Endothelial cell of umbilical vein (primary cell): Measurements from ENCODE around the gene CTPS1. TPM values are rescaled to one million over a fixed set of nuclear protein-coding genes. Genes with fewer than 3 reads are reported as not detected.

Source experiments
- BruUV-seq: library from RNA; stranded (reverse); fragments of 400-500 nt; replicated peaks from 2 replicates; lab custom pipeline; 2021; lab: Mats Ljungman, UMichigan
- CTCF ChIA-PET: fragments of 300-600, 350-600 bp; sonication (Branson Sonifier 250); formaldehyde crosslinking; loops from one replicate; lab custom pipeline; 2021; ENCODE audit warnings: antibody characterized with exemption, inconsistent platforms; lab: Charles Lee
- POLR2A ChIA-PET: fragments of 300-600, 350-600 bp; sonication (Branson Sonifier 250); formaldehyde crosslinking; loops from one replicate; lab custom pipeline; 2021; ENCODE audit warnings: antibody characterized with exemption, inconsistent platforms; lab: Charles Lee
- DNase-seq: peaks from one replicate; pipeline ENCODE4 v3.0.0-alpha.2; 2011; ENCODE audit warnings: low read depth, low spot score
- FAIRE-seq: peaks from 2 replicates; lab custom pipeline; 2011; peaks lifted over from hg19 to GRCh38; lab: Jason Lieb, UNC
- H2AFZ ChIP-seq: 2 replicates; pipeline ENCODE4 v1.6.0; 2012; ENCODE audit warnings: low read depth, low read length, control low read depth, inconsistent platforms
- H3K27ac ChIP-seq: 2 replicates; pipeline ENCODE4 v1.5.1; 2011; ENCODE audit warnings: low read depth, mild to moderate bottlenecking, control low read depth, low read length, moderate library complexity; ENCODE audit not compliant: insufficient read depth
- H3K27me3 ChIP-seq, 2 experiments: 2 replicates each; pipeline versions ENCODE4 v1.6.0 to v1.6.1; 2011; ENCODE audit warnings: low read length in 2 of 2, mixed read lengths in 1 of 2; ENCODE audit not compliant: control insufficient read depth in 2 of 2, insufficient read depth in 2 of 2
- H3K36me3 ChIP-seq, 2 experiments: 2 replicates in 1 of 2; 3 replicates in 1 of 2; pipeline ENCODE4 v1.5.1; 2011; ENCODE audit warnings: low read length in 2 of 2, mild to moderate bottlenecking in 1 of 2, moderate library complexity in 1 of 2; ENCODE audit not compliant: control insufficient read depth in 2 of 2, insufficient read depth in 2 of 2; ENCODE audit errors: extremely low read depth in 1 of 2
- H3K4me1 ChIP-seq: 3 replicates; pipeline ENCODE4 v1.5.1; 2011; ENCODE audit warnings: mild to moderate bottlenecking, low read length; ENCODE audit not compliant: control insufficient read depth, insufficient read depth; ENCODE audit errors: extremely low read depth
- H3K4me2 ChIP-seq: 2 replicates; pipeline ENCODE4 v1.6.1; 2011; ENCODE audit warnings: low read length, control low read depth, mixed read lengths; ENCODE audit not compliant: insufficient read depth
- H3K4me3 ChIP-seq, 3 experiments: fragments of 200-600 bp in 1 of 3; sonication (generic), shearing (Covaris generic) in 1 of 3; replicated peaks in 1 of 3; 2 replicates each; pipeline ENCODE4 v1.5.1; 2011 to 2016; ENCODE audit warnings: control low read depth in 3 of 3, low read length in 3 of 3, mild to moderate bottlenecking in 2 of 3, inconsistent platforms in 1 of 3, low read depth in 1 of 3, moderate library complexity in 1 of 3; ENCODE audit not compliant: insufficient read depth in 1 of 3
- H3K79me2 ChIP-seq: 2 replicates; pipeline ENCODE4 v1.6.0; 2012; ENCODE audit warnings: low read length, inconsistent platforms; ENCODE audit not compliant: control insufficient read depth, insufficient read depth
- H3K9ac ChIP-seq: replicated peaks from 2 replicates; pipeline ENCODE3; 2011; ENCODE audit warnings: low read length, control low read depth; ENCODE audit not compliant: insufficient read depth; ENCODE audit errors: extremely low read depth
- H3K9me1 ChIP-seq: replicated peaks from 3 replicates; pipeline ENCODE4 v1.6.0; 2011; ENCODE audit warnings: mild to moderate bottlenecking, low read length; ENCODE audit not compliant: control insufficient read depth, insufficient read depth; ENCODE audit errors: extremely low read depth
- H3K9me3 ChIP-seq: replicated peaks from 2 replicates; pipeline ENCODE4 v1.5.1; 2012; ENCODE audit warnings: low read length, inconsistent platforms; ENCODE audit not compliant: control insufficient read depth, insufficient read depth
- H4K20me1 ChIP-seq: replicated peaks from 2 replicates; pipeline ENCODE3; 2011; ENCODE audit warnings: mild to moderate bottlenecking, low read length; ENCODE audit not compliant: control insufficient read depth, insufficient read depth; ENCODE audit errors: extremely low read depth
- CTCF ChIP-seq, 2 donors: IDR thresholded peaks; 1 replicate in 1 of 2; 2 replicates in 1 of 2; pipeline ENCODE4 v1.5.1; 2011; ENCODE audit warnings: low read length in 2 of 2, mild to moderate bottlenecking in 2 of 2, moderate library complexity in 2 of 2, control low read depth in 1 of 2, inconsistent platforms in 1 of 2, low read depth in 1 of 2; ENCODE audit not compliant: insufficient read depth in 1 of 2; ENCODE audit errors: extremely low read depth in 1 of 2
- GATA2 ChIP-seq: IDR thresholded peaks from 2 replicates; pipeline ENCODE4 v1.7.0; 2011; ENCODE audit warnings: low read depth, mild to moderate bottlenecking, moderate library complexity, mixed read lengths, low read length; ENCODE audit not compliant: insufficient read length, insufficient read depth
- JUN ChIP-seq: IDR thresholded peaks from 2 replicates; pipeline ENCODE4 v1.6.1; 2011; ENCODE audit warnings: borderline replicate concordance, low read depth; ENCODE audit not compliant: insufficient read length, insufficient read depth
- POLR2AphosphoS5 ChIP-seq: IDR thresholded peaks from 2 replicates; pipeline ENCODE4 v1.6.1; 2012; ENCODE audit warnings: low read depth, mild to moderate bottlenecking, control low read depth, low read length, moderate library complexity; ENCODE audit not compliant: insufficient read depth
- dilution Hi-C: fragments of 300-500 bp; cut with MboI; formaldehyde crosslinking; loops from one replicate; pipeline ENCODE4 v1.15.0; 2019; ENCODE audit warnings: low sequenced_read_pairs; ENCODE audit not compliant: extremely low pct_ligation_motif_present
- intact Hi-C: fragments of 100-400 bp; cut with micrococcal nuclease; formaldehyde crosslinking; loops from one replicate; pipeline ENCODE4 v1.10.0; 2022
- polyA plus RNA-seq, 4 experiments: library from polyadenylated mRNA; depleted of rRNA in 3 of 4; stranded (reverse) in 3 of 4; unstranded in 1 of 4; fragments of >200 nt; gene quantifications; 2 replicates each; pipeline versions ENCODE4 v1.2.1 to v1.2.3, GENCODE V29; 2011 to 2012; ENCODE audit warnings: missing spikeins in 1 of 4
- total RNA-seq: library from RNA; stranded (reverse); gene quantifications from 2 replicates; pipeline ENCODE4 v1.2.3, GENCODE V29; 2021
- TF ChIP-seq, protein P1 (sequence below): IDR thresholded peaks from 2 replicates; pipeline ENCODE4 v1.6.1; 2011; ENCODE audit not compliant: insufficient read depth, insufficient read length

The CTPS1 gene
- total and polyA plus RNA-seq, 2 donors (not counting 3 experiments of a cell fraction or from before 2014, with no cell fraction given): 24.9 to 65.8 TPM

GRCh38 chr1:40951943-40952743, 27.4 kb upstream of the CTPS1 start:
- intact Hi-C loops: loop anchor here (1.0 kb wide), 4 partner anchors 104 to 340 kb away; no protein-coding TSS in a partner anchor
- ChIA-PET POLR2A (interaction anchor here (1.4 kb wide), 1 partner anchor 90 kb away, joined by 3 read pairs; the partner anchor contains the start of gene CITED4), CTCF (interaction anchor here (0.6 to 19.5 kb wide), 50 partner anchors 8 to 420 kb away, joined by 3 to 898 read pairs (median 4); partner anchors contain the start of genes CITED4, NFYC and ZNF684)
- no peak overlapping the region for H3K4me2 ChIP-seq
- H2AFZ ChIP-seq: no peak overlapping the region
- no peak overlapping the region for H3K4me3 ChIP-seq
- no peaks in the 10 kb centered on the region for H3K9me3 ChIP-seq
- no peak overlapping the region for H3K9ac ChIP-seq
- H3K79me2 ChIP-seq: no peaks in the 10 kb centered on the region
- FAIRE-seq (peak; percentile 69), DNase-seq (peak; percentile 56)
- no peaks in the 10 kb centered on the region for H3K9me1 ChIP-seq
- dilution Hi-C loops: no loop called here
- BruUV-seq: no TSS peak
- H3K27me3 ChIP-seq: peaks cover 2 to 14% of the 10 kb centered on the region in 2 experiments
- H3K4me1 ChIP-seq: peaks cover 6% of the 10 kb centered on the region
- TF ChIP-seq GATA2 (no peak), JUN (no peak), CTCF (IDR thresholded peaks at IDR 0.05; ENCODE audit: extremely low read depth in 1 of 2, insufficient read depth in 1 of 2, low read depth in 1 of 2, low read length in 2 of 2) (peak; percentile 93 to 97), POLR2AphosphoS5 (no peak)
- TF ChIP-seq, protein P1, sequence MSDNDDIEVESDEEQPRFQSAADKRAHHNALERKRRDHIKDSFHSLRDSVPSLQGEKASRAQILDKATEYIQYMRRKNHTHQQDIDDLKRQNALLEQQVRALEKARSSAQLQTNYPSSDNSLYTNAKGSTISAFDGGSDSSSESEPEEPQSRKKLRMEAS: no peak
- H4K20me1 ChIP-seq: no peaks in the 10 kb centered on the region
- no peaks in the 10 kb centered on the region for H3K36me3 ChIP-seq
- H3K27ac ChIP-seq: no peak overlapping the region
